HG03521 (cell line): ENCODE measurements around the gene LARGE1.
A peak's percentile ranks its signal among the peaks of the same experiment; 100 is the strongest.

ENCODE experiments used
- ATAC-seq: cut with Tn5 transposase; IDR thresholded peaks from one replicate; pipeline ENCODE4 v1.9.1; 2021; ENCODE audit warnings: mild to moderate bottlenecking, moderate library complexity; ENCODE audit not compliant: unreplicated experiment

LARGE1 gene

DNA sequence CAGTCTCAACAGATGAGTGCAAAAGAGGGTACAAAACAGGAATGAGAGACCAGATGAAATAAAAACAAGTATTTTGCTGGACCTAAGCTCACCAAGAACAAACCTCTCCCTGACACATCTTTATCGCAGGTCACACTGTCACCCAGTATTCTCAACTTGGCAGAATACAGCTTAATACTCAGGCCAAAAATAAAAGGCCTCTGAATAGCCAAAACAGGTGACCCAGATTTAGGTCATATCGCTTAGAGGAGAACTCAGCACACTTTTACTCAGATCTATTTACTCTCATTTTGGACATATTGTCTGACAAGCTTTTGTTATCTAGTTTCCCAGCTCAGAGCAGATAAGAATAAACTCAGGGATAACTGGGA lies 645.2 kb downstream of the LARGE1 start:
- ATAC-seq: no peak

DNA sequence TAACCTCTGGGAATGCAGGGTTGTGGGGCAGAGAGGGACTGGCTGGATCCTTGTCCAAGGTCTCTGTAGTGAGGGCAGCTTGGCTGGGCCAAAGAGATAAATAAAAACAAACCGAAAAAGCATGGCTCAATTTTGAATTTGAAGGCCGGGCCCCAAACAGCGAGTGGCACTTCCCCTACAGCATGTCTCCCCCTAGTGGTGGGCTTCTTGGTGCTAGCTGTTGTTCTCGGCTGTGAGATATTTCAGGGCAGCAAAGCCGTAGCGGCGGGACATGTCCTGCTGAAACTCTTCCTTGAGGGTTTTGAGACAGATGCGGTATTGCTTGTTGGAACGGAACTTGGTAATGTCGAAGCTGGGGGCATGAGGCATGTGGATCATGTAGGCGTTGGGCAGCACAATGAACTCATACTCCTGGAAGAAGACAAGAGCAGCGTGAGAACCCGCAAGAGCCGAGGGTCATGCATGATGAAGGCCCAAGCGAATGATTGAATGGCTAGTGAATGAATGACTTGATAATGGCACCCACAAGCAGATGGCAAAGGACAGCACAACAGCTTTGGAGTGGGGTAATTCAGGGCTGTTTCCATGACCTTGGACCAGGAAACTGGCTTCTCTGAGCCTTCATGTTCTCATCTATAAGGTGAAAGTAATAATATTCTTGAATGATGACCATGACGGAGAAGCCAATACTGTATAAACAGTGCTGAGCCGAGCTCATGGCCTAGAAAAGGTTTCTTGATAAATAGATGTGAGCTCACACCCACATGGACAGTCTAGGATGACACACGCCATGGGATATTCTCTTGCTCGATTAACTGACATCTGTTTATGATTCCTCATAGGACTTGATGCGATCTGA lies 645.8 kb downstream of the LARGE1 start:
- no peak for ATAC-seq

DNA sequence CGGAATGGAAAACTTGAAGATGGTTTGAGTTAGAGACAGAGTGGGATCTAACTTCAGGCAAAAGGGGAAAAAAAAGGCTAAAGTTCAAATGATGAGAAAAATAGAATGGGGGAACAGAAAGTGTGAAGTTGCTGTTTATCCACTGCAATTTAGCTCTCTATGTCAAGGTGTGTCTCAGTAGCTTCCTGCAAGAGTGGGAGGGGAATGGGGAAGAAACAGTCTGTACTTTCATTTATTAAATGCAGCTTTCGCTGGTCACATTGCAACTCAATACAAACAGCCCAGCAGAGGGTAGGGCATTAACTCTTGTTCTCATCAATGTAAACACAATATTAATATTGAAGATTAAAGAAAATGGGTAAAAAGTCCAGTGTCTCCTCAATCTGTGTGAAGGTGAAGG lies 647.4 kb downstream of the LARGE1 start:
- ATAC-seq: no peak

GRCh38 chr22:33272180-33272579 lies 648.1 kb downstream of the LARGE1 start:
- ATAC-seq: peak; percentile 24

- peak; percentile 58 for ATAC-seq
Measured at GRCh38 chr22:33271390-33272161, 648.7 kb downstream of the LARGE1 start.

DNA sequence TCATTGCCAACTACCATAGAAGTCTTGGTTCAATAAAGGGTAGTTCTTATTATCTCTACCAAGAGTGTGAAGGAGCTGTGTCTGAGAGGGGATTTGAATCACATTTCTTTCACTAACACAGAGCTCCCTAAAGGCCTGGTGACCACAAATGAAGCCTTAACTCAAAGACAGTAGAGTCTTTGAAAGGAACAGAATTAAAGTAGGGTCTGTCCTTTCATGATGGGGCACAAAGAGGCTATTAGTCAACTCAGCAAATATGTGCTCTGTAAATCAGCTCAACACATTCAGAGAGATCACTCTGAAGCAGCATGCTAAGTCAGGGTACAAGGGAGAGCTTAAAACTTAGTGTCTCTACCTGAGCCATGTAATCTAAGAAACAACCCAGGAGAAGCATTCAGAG lies 649.7 kb downstream of the LARGE1 start:
- ATAC-seq: no peak

GRCh38 chr22:33261699-33262098 lies 658.6 kb downstream of the LARGE1 start:
- no peak for ATAC-seq

GRCh38 chr22:33260498-33260897 lies 659.8 kb downstream of the LARGE1 start:
- ATAC-seq: no peak

- no peak for ATAC-seq
Measured at GRCh38 chr22:33255791-33256190, 664.5 kb downstream of the LARGE1 start.

DNA sequence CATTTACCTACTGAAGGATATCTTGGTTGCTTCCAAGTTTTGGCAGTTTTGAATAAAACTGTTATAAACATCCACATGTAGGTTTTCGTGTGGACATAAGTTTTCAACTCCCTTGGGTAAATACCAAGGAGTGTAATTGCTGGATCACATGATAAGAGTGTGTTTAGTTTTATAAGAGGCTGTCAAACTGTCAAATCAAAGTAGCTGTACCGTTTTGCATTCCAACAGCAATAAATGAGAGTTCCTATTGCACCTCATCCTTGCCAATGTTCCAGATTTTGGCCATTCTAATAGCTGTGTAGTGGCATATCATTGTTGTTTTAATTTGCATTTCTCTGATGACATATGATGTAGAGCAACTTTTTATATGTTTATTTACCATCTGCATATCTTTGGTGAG lies 671.3 kb downstream of the LARGE1 start:
- ATAC-seq: no peak

DNA sequence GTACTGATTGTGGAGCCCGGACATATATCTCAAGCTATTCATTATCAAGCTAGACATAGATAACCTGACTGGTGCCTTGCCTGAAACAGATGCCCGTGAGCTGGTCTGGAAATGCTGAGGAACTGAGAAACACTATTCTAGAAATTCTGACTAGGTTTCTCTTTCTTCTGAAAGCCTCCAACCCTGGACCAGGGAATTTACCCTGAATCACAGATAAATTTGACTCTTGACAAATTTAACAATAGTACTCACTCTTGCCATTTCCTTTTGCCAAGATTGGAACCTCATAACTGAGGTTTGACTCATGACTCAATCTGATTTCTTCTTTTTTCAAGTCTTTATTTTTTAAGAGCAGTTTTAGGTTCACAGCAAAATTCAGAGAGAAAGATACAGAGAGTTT lies 672.5 kb downstream of the LARGE1 start:
- ATAC-seq: no peak

DNA sequence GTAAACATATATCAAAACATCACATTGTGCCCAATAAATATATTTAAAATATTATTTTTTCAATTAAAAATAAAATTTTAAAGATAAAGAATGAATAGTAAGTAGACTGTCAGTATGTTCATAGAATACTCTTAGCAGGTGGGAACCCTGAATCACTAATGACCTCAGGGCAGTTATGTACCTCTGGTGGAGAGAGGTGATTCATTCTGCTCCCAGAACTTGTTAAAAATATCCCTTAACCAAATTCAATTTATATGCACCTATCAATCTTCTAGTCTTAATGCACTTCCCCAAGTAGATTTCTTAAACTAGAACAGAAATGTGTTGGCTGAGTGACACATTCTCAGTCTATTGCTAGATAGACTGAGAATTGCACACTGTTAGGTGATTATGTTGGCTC lies 678.2 kb downstream of the LARGE1 start:
- ATAC-seq: no peak

DNA sequence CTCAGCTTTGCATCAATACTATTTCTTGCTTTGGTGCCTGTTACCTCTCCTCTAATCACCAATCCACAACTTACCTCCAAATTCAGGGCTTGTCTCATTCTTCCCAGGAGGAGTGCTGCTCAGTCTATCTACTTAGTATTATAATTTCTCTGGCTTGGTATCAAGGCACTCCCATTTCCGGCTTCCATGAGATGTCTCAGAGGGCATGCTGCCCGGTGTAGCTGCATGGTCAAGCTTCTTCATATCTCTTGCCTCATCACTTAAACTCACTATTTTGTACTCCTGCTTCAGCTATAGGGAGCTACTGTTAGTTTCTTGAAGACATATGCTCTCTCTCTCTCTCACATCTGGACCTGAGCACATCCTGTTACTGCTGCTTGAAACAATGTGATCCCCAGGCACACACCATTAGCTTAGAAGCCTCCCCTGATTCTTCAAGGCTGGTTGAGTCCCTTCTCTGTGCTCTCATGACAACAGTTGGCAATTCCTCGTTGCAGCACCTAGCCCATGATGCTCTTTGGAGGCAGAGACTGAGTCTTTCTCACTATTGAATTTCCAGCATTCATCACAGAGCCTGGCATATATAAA lies 679.3 kb downstream of the LARGE1 start:
- no peak for ATAC-seq

- ATAC-seq: no peak
Measured at GRCh38 chr22:33232071-33232470, 688.2 kb downstream of the LARGE1 start.

DNA sequence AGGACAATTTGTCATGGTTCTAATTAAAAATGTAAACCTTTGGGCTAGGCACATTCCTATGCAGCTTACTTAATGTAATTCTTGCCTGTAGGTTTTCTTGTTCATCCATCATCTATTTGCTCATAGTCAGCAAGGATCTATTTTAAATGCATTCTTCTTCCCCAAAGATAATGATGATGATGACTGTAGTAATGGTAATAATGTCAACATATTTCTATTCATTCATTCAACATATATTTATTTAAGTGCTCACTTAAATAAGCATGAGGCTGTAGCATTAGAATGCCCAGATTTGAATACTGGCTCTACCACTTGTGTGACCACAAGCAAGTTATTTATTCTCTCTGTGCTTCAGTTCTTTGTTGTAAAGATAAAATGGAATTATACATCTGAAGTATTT lies 692.5 kb downstream of the LARGE1 start:
- no peak for ATAC-seq

DNA sequence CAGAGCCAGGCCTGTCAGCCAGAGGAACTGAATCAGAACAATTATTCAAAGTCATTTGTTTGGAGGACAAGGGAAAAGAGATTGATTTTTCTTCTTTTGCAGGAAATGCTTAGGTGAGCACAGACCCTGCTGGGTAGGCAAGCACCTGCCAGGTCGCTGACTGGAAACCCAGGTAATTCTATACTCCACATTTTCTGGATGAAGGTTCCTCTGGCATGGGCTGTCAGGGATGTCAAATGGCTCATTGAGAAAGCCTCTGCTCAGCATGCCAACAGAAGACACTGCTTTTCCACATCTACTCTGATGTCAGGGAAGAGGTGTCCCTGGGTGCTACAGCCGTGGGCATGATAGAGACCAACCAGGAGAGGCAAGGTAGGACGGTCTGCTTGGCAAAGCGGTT lies 695.4 kb downstream of the LARGE1 start:
- no peak for ATAC-seq
